Breast epithelium (tissue), 4 donors: ENCODE results near the gene PRR4. TPM values are rescaled to one million over a fixed set of nuclear protein-coding genes. Genes with fewer than 3 reads are reported as not detected.

ENCODE experiments used
- DNase-seq, 2 donors: peaks; one replicate each; pipeline ENCODE4 v3.0.0-alpha.2; 2019; ENCODE audit warnings: low spot score in 2 of 2
- H3K27ac ChIP-seq, 2 donors: fragments of 200-600 bp; sonication (generic) in 1 of 2; one replicate each; pipeline ENCODE4 v1.5.1; 2016 to 2019; ENCODE audit warnings: mild to moderate bottlenecking in 1 of 2
- H3K27me3 ChIP-seq, 2 donors: fragments of 200-600 bp; sonication (generic) in 1 of 2; one replicate each; pipeline versions ENCODE4 v1.5.1 to v1.6.0; 2017 to 2019; ENCODE audit warnings: control low read depth in 1 of 2, mild to moderate bottlenecking in 1 of 2
- H3K36me3 ChIP-seq: fragments of 200-600 bp; one replicate; pipeline ENCODE4 v1.5.1; 2019
- H3K4me1 ChIP-seq, 2 donors: fragments of 200-600 bp; sonication (generic); one replicate each; pipeline ENCODE4 v1.5.1; 2016 to 2019; ENCODE audit warnings: control low read depth in 1 of 2
- H3K4me3 ChIP-seq, 3 donors: fragments of 200-600 bp; sonication (generic); 1 replicate in 2 of 3; 2 replicates in 1 of 3; pipeline ENCODE4 v1.5.1; 2016 to 2019; ENCODE audit warnings: mild to moderate bottlenecking in 3 of 3, moderate library complexity in 2 of 3
- H3K9me3 ChIP-seq, 2 donors: fragments of 200-600 bp; sonication (generic) in 1 of 2; one replicate each; pipeline ENCODE4 v1.5.1; 2016 to 2019; ENCODE audit warnings: control low read depth in 1 of 2
- CTCF ChIP-seq, 3 donors: fragments of 450-650 bp; IDR thresholded peaks; one replicate each; pipeline ENCODE4 v1.5.1; 2016 to 2017; ENCODE audit warnings: antibody characterized with exemption in 3 of 3, mild to moderate bottlenecking in 3 of 3, moderate library complexity in 3 of 3
- POLR2A ChIP-seq: fragments of 450-650 bp; IDR thresholded peaks from one replicate; pipeline ENCODE4 v1.6.1; 2016; ENCODE audit warnings: antibody characterized with exemption, mild to moderate bottlenecking, moderate library complexity
- POLR2AphosphoS5 ChIP-seq, 3 donors: sonication (generic); formaldehyde crosslinking; IDR thresholded peaks; one replicate each; pipeline ENCODE4 v1.6.1; 2017; ENCODE audit warnings: antibody characterized with exemption in 3 of 3
- intact Hi-C: fragments of 100-400 bp; cut with DNase I; formaldehyde crosslinking; loops from one replicate; pipeline ENCODE4 v1.15.1; 2023; ENCODE audit warnings: low total_unique reads
- total RNA-seq, 3 donors: library from RNA; depleted of rRNA; stranded (reverse); fragments of >200 nt; gene quantifications; one replicate each; pipeline ENCODE4 v1.1.0, GENCODE V29; 2016

The PRR4 gene
- total RNA-seq = 10 to 100 TPM in 1 of 3 donors, 1 to 10 TPM in 2; 2.4 to 18.0 (median 10.0) TPM

- no peak for DNase-seq
- intact Hi-C loops = no loop called here
These were observed at the start of gene PRR4 for GRCh38 chr12:10849425-10849878. Gene PRR4, minus strand, starts transcription at chr12:10849475. Its CDS starts 38 bp downstream, at chr12:10849437.

GRCh38 chr12:10896854-10897253, 47.6 kb upstream of the PRR4 start:
- TF ChIP-seq POLR2A (no peak), CTCF (IDR thresholded peaks at IDR 0.05) (no peak), POLR2AphosphoS5 (IDR thresholded peaks at IDR 0.05) (no peak)
- intact Hi-C loops = no loop called here

More at GRCh38 chr12:10849425-10849878, at the start of gene PRR4:
- Histone ChIP-seq H3K4me3 (no peak within 1 kb of the TSS), H3K27me3 (no peaks in the 10 kb centered on the region), H3K9me3 (no peaks in the 10 kb centered on the region), H3K4me1 (no peaks in the 10 kb centered on the region), H3K27ac (peak within 1 kb of the TSS; percentile 46 to 49), H3K36me3 (no peaks in the 10 kb centered on the region)
- TF ChIP-seq POLR2AphosphoS5 (IDR thresholded peaks at IDR 0.05) = no peak
- no peak for TF ChIP-seq CTCF (IDR thresholded peaks at IDR 0.05)
- no peak for TF ChIP-seq POLR2A

GRCh38 chr12:10891937-10892336, 42.7 kb upstream of the PRR4 start:
- Histone ChIP-seq H3K4me3 (no peak overlapping the region), H3K4me1 (no peaks in the 10 kb centered on the region), H3K36me3 (no peaks in the 10 kb centered on the region), H3K27me3 (no peaks in the 10 kb centered on the region), H3K9me3 (no peaks in the 10 kb centered on the region), H3K27ac (no peak overlapping the region)
- intact Hi-C loops = no loop called here
- DNase-seq = no peak
- TF ChIP-seq POLR2A = no peak
- TF ChIP-seq CTCF (IDR thresholded peaks at IDR 0.05) = no peak
- TF ChIP-seq POLR2AphosphoS5 (IDR thresholded peaks at IDR 0.05) = no peak

More at GRCh38 chr12:10896854-10897253, 47.6 kb upstream of the PRR4 start:
- no peak overlapping the region for H3K4me3 ChIP-seq
- peaks cover 0 to 5% of the 10 kb centered on the region in 2 donors for H3K9me3 ChIP-seq
- no peak overlapping the region for H3K27ac ChIP-seq
- H3K4me1 ChIP-seq = no peaks in the 10 kb centered on the region
- H3K36me3 ChIP-seq = no peaks in the 10 kb centered on the region
- H3K27me3 ChIP-seq = no peaks in the 10 kb centered on the region
- no peak for DNase-seq

GRCh38 chr12:10889226-10889625, 40.0 kb upstream of the PRR4 start:
- no peaks in the 10 kb centered on the region for H3K36me3 ChIP-seq
- no peaks in the 10 kb centered on the region for H3K4me1 ChIP-seq
- H3K4me3 ChIP-seq = no peak overlapping the region
- intact Hi-C loops = no loop called here
- no peaks in the 10 kb centered on the region for H3K9me3 ChIP-seq
- DNase-seq = no peak
- TF ChIP-seq POLR2AphosphoS5 (IDR thresholded peaks at IDR 0.05) (no peak), POLR2A (no peak), CTCF (IDR thresholded peaks at IDR 0.05) (no peak)
- no peak overlapping the region for H3K27ac ChIP-seq
- H3K27me3 ChIP-seq = no peaks in the 10 kb centered on the region

- intact Hi-C loops = no loop called here
- Histone ChIP-seq H3K27ac (no peak within 1 kb of the TSS), H3K9me3 (no peaks in the 10 kb centered on the region), H3K36me3 (peaks cover 3% of the 10 kb centered on the region), H3K4me3 (no peak within 1 kb of the TSS), H3K27me3 (no peaks in the 10 kb centered on the region), H3K4me1 (no peaks in the 10 kb centered on the region)
- TF ChIP-seq POLR2A (no peak), POLR2AphosphoS5 (IDR thresholded peaks at IDR 0.05) (no peak)
- no peak for DNase-seq
These were observed 34.9 kb upstream of the PRR4 start, which contains the start of gene PRH1 for GRCh38 chr12:10884086-10884725. Gene PRH1, minus strand, starts transcription at chr12:10884255. Its CDS starts 38 bp downstream, at chr12:10884217.
